Measurements from ENCODE around the gene MRPL1. TPM values are rescaled to one million over a fixed set of nuclear protein-coding genes. Genes with fewer than 3 reads are reported as not detected.
"Not testable (repeated sequence)": the region's sequence is repeated elsewhere in the genome, so short reads cannot be mapped to it uniquely, and the experiment has no call there.

Gene MRPL1
- total RNA-seq, 4 donors from 2014 or later, result 29.2 to 52.0 (median 31.5) TPM

- peaks cover 5 to 6% of the 10 kb centered on the region in 2 donors for H3K4me1 ChIP-seq
- intact Hi-C loops (cut with DNase I; ENCODE audit: low total_unique reads) (no loop called here), in situ Hi-C loops (cut with MboI; ENCODE audit: low sequenced_read_pairs in 4 of 4) (no loop called here)
- H3K4me3 ChIP-seq, result no peak overlapping the region
- DNase-seq, result no peak
- TF ChIP-seq CTCF (IDR thresholded peaks at IDR 0.05 in 4 of 5, conservative IDR thresholded peaks at IDR 0.05 in 1 of 5), result no peak
- TF ChIP-seq POLR2A (IDR thresholded peaks at IDR 0.05), result no peak
- H3K27ac ChIP-seq, result no peak overlapping the region
- no peak for ATAC-seq
- no peaks in the 10 kb centered on the region for H3K9me3 ChIP-seq
- H3K36me3 ChIP-seq, result no peaks in the 10 kb centered on the region
- H3K27me3 ChIP-seq, result no peaks in the 10 kb centered on the region
Observed at GRCh38 chr4:77930876-77931275, 68.2 kb downstream of the MRPL1 start.

- DNase-seq (no peak), ATAC-seq (no peak)
- intact Hi-C loops (cut with DNase I; ENCODE audit: low total_unique reads), result no loop called here
- Histone ChIP-seq H3K27me3 (no peaks in the 10 kb centered on the region), H3K36me3 (no peaks in the 10 kb centered on the region), H3K4me3 (no peak overlapping the region), H3K4me1 (peaks cover 5 to 6% of the 10 kb centered on the region in 2 donors), H3K9me3 (no peaks in the 10 kb centered on the region), H3K27ac (no peak overlapping the region)
- no peak for TF ChIP-seq CTCF (IDR thresholded peaks at IDR 0.05 in 4 of 5, conservative IDR thresholded peaks at IDR 0.05 in 1 of 5)
- no peak for TF ChIP-seq POLR2A (IDR thresholded peaks at IDR 0.05)
- in situ Hi-C loops (cut with MboI; ENCODE audit: low sequenced_read_pairs in 4 of 4), result no loop called here
Observed at GRCh38 chr4:77931452-77932135, 69.0 kb downstream of the MRPL1 start.

GRCh38 chr4:77938560-77938959 is 75.9 kb downstream of the MRPL1 start:
- Histone ChIP-seq H3K4me1 (no peaks in the 10 kb centered on the region), H3K9me3 (no peaks in the 10 kb centered on the region), H3K36me3 (no peaks in the 10 kb centered on the region), H3K27ac (no peak overlapping the region), H3K4me3 (no peak overlapping the region), H3K27me3 (no peaks in the 10 kb centered on the region)
- TF ChIP-seq CTCF (IDR thresholded peaks at IDR 0.05 in 4 of 5, conservative IDR thresholded peaks at IDR 0.05 in 1 of 5) (no peak), POLR2A (IDR thresholded peaks at IDR 0.05) (no peak)
- intact Hi-C loops (cut with DNase I; ENCODE audit: low total_unique reads), result no loop called here
- in situ Hi-C loops (cut with MboI; ENCODE audit: low sequenced_read_pairs in 4 of 4), result no loop called here
- DNase-seq, result no peak
- ATAC-seq, result no peak

GRCh38 chr4:77945929-77946328 is 83.3 kb downstream of the MRPL1 start:
- H3K9me3 ChIP-seq; H3K36me3 ChIP-seq; ATAC-seq; H3K27me3 ChIP-seq; H3K27ac ChIP-seq; DNase-seq; in situ Hi-C loops (cut with MboI; ENCODE audit: low sequenced_read_pairs in 4 of 4); H3K4me3 ChIP-seq; H3K4me1 ChIP-seq; intact Hi-C loops (cut with DNase I; ENCODE audit: low total_unique reads): not testable (repeated sequence)

- H3K36me3 ChIP-seq, result peaks cover 2 to 7% of the 10 kb centered on the region in 2 donors
- intact Hi-C loops (cut with DNase I; ENCODE audit: low total_unique reads), result no loop called here
Observed at GRCh38 chr4:77950203-77950602, 87.6 kb downstream of the MRPL1 start.

More at GRCh38 chr4:77950203-77950602, 87.6 kb downstream of the MRPL1 start:
- H3K4me3 ChIP-seq, result no peak overlapping the region
- TF ChIP-seq POLR2A (IDR thresholded peaks at IDR 0.05), result no peak
- no peak for TF ChIP-seq CTCF (IDR thresholded peaks at IDR 0.05 in 4 of 5, conservative IDR thresholded peaks at IDR 0.05 in 1 of 5)
- H3K27ac ChIP-seq, result no peak overlapping the region
- no peaks in the 10 kb centered on the region for H3K4me1 ChIP-seq
- DNase-seq, result no peak
- no peaks in the 10 kb centered on the region for H3K27me3 ChIP-seq
- no peak for ATAC-seq
- no peaks in the 10 kb centered on the region for H3K9me3 ChIP-seq
- in situ Hi-C loops (cut with MboI; ENCODE audit: low sequenced_read_pairs in 4 of 4), result loop anchor here (10.0 to 25.0 kb wide), 3 partner anchors 562 to 912 kb away; no protein-coding TSS in a partner anchor
